Measurements from ENCODE around the gene PDCD10.

The PDCD10 gene
- long read RNA-seq, transcript PDCD10-206 (9 exons, 1,026 nt): minor isoform, 5 of 96 reads
- long read RNA-seq, transcript PDCD10-218 (8 exons, 1,276 nt): major isoform, 51 of 96 reads
- long read RNA-seq, transcript PDCD10-208 (9 exons, 1,360 nt): minor isoform, 24 of 96 reads
- long read RNA-seq, partial matches to known transcripts: 2 of 96 reads
- long read RNA-seq, other reads (novel, unspliced or antisense): 11 of 96 reads

DNA sequence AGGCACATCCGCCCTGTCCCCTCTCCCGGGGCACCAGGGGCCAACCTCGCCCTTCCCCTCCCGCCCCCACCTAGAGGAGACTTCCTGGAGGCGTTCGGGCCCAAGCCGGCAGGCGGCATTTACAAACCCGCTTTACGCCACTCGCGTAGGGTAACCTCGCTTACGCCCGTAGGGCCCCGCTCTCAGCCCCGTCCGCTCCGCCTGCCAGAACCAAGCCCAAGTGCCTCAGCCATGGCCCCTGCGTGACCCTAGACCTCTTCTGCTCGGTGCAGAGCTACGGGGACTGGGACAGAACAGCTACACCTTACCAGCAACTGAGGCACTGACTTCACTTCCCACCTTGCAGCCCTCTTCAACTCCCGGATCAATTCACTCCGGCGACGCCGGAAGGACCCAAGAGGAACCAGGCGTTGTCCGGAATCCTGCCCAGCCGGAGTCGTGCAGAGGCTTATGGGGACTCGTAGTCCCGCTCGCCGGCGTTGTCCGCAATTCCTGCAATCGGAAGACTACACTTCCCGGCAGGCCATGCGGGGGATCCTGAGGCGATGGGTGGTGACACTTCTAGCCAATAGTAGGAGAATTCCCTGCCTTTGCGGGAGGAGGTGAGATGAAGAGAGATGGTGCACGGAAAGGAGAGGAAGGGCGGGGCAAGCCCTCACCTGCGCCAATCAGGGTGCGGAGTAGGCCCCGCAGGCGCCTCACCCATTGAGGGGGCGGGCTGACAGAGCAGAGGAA is at the start of gene PDCD10:
TSS of gene PDCD10 (minus strand) at position 395 of the 735 bp plus-strand sequence. CDS start 14,735 bp downstream, outside the sequence.
- Histone ChIP-seq H3K4me3 (replicated peaks; ENCODE audit: insufficient read depth, low read length) (peak within 1 kb of the TSS; percentile 88), H3K27me3 (ENCODE audit: insufficient read depth, poor library complexity, severe bottlenecking) (no peaks in the 10 kb centered on the region), H3K27ac (replicated peaks) (peak within 1 kb of the TSS; percentile 88)
- DNase-seq (ENCODE audit: low read depth in 1 of 2, low spot score in 1 of 2): peak; percentile 91 to 99
- TF ChIP-seq SPI1 (IDR thresholded peaks at IDR 0.05; ENCODE audit: borderline replicate concordance, low read depth) (peak; percentile 64; the same call in 1 of the 2 replicates), POLR2AphosphoS5 (IDR thresholded peaks at IDR 0.05; ENCODE audit: low read depth) (peak; percentile 68), GABPA (IDR thresholded peaks at IDR 0.05; ENCODE audit: low read depth) (peak; percentile 84)
- TF ChIP-seq, protein P1, sequence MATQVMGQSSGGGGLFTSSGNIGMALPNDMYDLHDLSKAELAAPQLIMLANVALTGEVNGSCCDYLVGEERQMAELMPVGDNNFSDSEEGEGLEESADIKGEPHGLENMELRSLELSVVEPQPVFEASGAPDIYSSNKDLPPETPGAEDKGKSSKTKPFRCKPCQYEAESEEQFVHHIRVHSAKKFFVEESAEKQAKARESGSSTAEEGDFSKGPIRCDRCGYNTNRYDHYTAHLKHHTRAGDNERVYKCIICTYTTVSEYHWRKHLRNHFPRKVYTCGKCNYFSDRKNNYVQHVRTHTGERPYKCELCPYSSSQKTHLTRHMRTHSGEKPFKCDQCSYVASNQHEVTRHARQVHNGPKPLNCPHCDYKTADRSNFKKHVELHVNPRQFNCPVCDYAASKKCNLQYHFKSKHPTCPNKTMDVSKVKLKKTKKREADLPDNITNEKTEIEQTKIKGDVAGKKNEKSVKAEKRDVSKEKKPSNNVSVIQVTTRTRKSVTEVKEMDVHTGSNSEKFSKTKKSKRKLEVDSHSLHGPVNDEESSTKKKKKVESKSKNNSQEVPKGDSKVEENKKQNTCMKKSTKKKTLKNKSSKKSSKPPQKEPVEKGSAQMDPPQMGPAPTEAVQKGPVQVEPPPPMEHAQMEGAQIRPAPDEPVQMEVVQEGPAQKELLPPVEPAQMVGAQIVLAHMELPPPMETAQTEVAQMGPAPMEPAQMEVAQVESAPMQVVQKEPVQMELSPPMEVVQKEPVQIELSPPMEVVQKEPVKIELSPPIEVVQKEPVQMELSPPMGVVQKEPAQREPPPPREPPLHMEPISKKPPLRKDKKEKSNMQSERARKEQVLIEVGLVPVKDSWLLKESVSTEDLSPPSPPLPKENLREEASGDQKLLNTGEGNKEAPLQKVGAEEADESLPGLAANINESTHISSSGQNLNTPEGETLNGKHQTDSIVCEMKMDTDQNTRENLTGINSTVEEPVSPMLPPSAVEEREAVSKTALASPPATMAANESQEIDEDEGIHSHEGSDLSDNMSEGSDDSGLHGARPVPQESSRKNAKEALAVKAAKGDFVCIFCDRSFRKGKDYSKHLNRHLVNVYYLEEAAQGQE (IDR thresholded peaks at IDR 0.05; ENCODE audit: insufficient replicate concordance, low read depth): no peak

DNA sequence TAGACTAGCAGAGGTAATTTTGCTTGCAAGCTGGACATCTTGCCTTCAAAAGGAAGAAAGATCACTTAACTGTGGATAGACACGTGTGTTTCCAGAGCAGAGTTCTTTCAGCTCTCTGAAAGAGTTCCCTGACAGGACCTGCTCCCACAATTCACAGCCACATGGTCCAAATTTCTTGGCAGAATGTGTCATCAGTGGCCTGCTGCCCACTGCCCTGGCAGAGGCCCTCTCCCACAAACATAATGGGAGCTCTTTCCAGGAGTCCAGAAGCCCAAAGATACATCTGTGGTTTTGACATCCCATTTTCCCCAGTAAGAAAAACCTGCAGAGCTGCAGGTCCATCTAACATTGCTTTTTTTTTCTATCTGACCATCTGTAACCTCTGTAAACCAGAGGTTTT is 49.1 kb upstream of the PDCD10 start:
- TF ChIP-seq, protein P2, sequence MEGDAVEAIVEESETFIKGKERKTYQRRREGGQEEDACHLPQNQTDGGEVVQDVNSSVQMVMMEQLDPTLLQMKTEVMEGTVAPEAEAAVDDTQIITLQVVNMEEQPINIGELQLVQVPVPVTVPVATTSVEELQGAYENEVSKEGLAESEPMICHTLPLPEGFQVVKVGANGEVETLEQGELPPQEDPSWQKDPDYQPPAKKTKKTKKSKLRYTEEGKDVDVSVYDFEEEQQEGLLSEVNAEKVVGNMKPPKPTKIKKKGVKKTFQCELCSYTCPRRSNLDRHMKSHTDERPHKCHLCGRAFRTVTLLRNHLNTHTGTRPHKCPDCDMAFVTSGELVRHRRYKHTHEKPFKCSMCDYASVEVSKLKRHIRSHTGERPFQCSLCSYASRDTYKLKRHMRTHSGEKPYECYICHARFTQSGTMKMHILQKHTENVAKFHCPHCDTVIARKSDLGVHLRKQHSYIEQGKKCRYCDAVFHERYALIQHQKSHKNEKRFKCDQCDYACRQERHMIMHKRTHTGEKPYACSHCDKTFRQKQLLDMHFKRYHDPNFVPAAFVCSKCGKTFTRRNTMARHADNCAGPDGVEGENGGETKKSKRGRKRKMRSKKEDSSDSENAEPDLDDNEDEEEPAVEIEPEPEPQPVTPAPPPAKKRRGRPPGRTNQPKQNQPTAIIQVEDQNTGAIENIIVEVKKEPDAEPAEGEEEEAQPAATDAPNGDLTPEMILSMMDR (IDR thresholded peaks at IDR 0.05; ENCODE audit: insufficient read depth, low read length): no peak
- TF ChIP-seq GABPA (IDR thresholded peaks at IDR 0.05; ENCODE audit: low read depth) (no peak), SPI1 (IDR thresholded peaks at IDR 0.05; ENCODE audit: borderline replicate concordance, low read depth) (no peak), POLR2AphosphoS5 (IDR thresholded peaks at IDR 0.05; ENCODE audit: low read depth) (no peak)
- TF ChIP-seq, protein P1 (IDR thresholded peaks at IDR 0.05; ENCODE audit: insufficient replicate concordance, low read depth): no peak
- no peak for DNase-seq (ENCODE audit: low read depth in 1 of 2, low spot score in 1 of 2)
- Histone ChIP-seq H3K4me3 (replicated peaks; ENCODE audit: insufficient read depth, low read length) (no peak overlapping the region), H3K27ac (replicated peaks) (no peak overlapping the region), H3K27me3 (ENCODE audit: insufficient read depth, poor library complexity, severe bottlenecking) (no peaks in the 10 kb centered on the region)

DNA sequence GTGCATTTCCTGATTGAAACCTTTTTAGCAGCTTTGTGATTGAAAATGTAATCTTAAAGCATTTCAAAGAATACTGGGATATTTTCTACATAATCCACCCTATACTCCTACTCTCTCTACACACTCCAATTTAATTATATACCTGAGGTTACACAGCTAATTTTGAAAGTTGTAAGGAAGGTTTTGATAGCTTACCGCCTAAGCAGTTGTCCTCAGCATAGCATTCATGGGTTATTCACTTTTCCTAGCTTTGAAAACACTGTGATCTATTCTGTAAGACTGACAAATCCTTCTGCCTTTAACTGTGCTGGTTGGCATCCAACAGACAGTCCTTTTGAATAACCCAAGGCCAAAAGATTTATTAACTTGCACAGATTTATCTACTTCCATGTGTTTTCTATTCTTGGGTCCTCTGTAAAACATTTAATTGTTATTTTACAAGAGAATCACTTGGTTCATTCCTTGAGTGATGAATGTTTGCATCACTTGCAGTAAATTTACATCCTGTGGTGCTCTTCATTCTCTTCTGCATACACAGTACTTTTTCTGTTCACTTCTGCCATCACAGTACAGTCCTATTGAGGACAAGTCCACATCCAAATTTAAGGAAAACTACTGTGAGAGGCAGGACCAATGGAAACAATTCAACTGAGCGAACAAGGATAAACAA is 45.7 kb upstream of the PDCD10 start:
- Histone ChIP-seq H3K27ac (replicated peaks) (no peak overlapping the region), H3K4me3 (replicated peaks; ENCODE audit: insufficient read depth, low read length) (no peak overlapping the region), H3K27me3 (ENCODE audit: insufficient read depth, poor library complexity, severe bottlenecking) (no peaks in the 10 kb centered on the region)
- no peak for DNase-seq (ENCODE audit: low read depth in 1 of 2, low spot score in 1 of 2)
- TF ChIP-seq GABPA (IDR thresholded peaks at IDR 0.05; ENCODE audit: low read depth) (no peak), SPI1 (IDR thresholded peaks at IDR 0.05; ENCODE audit: borderline replicate concordance, low read depth) (no peak), POLR2AphosphoS5 (IDR thresholded peaks at IDR 0.05; ENCODE audit: low read depth) (no peak)
- TF ChIP-seq, protein P1 (IDR thresholded peaks at IDR 0.05; ENCODE audit: insufficient replicate concordance, low read depth): no peak
- TF ChIP-seq, protein P2 (IDR thresholded peaks at IDR 0.05; ENCODE audit: insufficient read depth, low read length): no peak

Data from HL-60 (cell line).